Measurements from ENCODE around the gene HAO1. TPM values are rescaled to one million over a fixed set of nuclear protein-coding genes. Genes with fewer than 3 reads are reported as not detected.
"Not testable (repeated sequence)": the region's sequence is repeated elsewhere in the genome, so short reads cannot be mapped to it uniquely, and the experiment has no call there.

Gene HAO1
- total and polyA plus RNA-seq, 5 experiments from 2014 or later: not detected

GRCh38 chr20:7841291-7841970, 98.8 kb downstream of the HAO1 start:
- Mint-ChIP-seq H3K36me3 (no peaks in the 10 kb centered on the region), H3K27me3 (peaks cover 1 to 27% (median 7%) of the 10 kb centered on the region in 5 donors), H3K9me3 (no peaks in the 10 kb centered on the region), H3K4me1 (no peaks in the 10 kb centered on the region), H3K27ac (no peak overlapping the region), H3K4me3 (no peak overlapping the region)
- no peak for DNase-seq
- POLR2A ChIA-PET: no interaction called here
- no peak for ATAC-seq

- Mint-ChIP-seq H3K4me3 (no peak overlapping the region), H3K27ac (no peak overlapping the region), H3K36me3 (no peaks in the 10 kb centered on the region), H3K9me3 (peaks cover 0 to 9% (median 1%) of the 10 kb centered on the region in 9 donors), H3K4me1 (no peaks in the 10 kb centered on the region), H3K27me3 (peaks cover 0 to 6% (median 0%) of the 10 kb centered on the region in 5 donors)
- POLR2A ChIA-PET: no interaction called here
- DNase-seq: no peak
- no peak for ATAC-seq
Observed at GRCh38 chr20:7836076-7836475, 104.2 kb downstream of the HAO1 start.

- H3K36me3 Mint-ChIP-seq, H3K27me3 Mint-ChIP-seq, H3K4me3 Mint-ChIP-seq, ATAC-seq, DNase-seq, POLR2A ChIA-PET, H3K27ac Mint-ChIP-seq, H3K9me3 Mint-ChIP-seq, H3K4me1 Mint-ChIP-seq: not testable (repeated sequence)
Observed at GRCh38 chr20:7834441-7834840, 105.8 kb downstream of the HAO1 start.

Other genes with a start within 250 kb of the HAO1 start
- 10 to 100 TPM; 39.5 to 42.9 TPM for gene TMX4, start 79.3 kb upstream of the HAO1 start, total RNA-seq
- gene TMX4, start 79.3 kb upstream of the HAO1 start, polyA plus RNA-seq: 10 to 100 TPM; 32.3 to 75.1 (median 37.8) TPM
- gene PLCB1, start 191.8 kb upstream of the HAO1 start, total RNA-seq: 1 to 10 TPM; 2.6 to 3.8 TPM
- gene PLCB1, start 191.8 kb upstream of the HAO1 start, polyA plus RNA-seq: 1 to 10 TPM; 1.4 to 3.0 (median 2.8) TPM